ENCODE results near the gene LARP4B.

DNA sequence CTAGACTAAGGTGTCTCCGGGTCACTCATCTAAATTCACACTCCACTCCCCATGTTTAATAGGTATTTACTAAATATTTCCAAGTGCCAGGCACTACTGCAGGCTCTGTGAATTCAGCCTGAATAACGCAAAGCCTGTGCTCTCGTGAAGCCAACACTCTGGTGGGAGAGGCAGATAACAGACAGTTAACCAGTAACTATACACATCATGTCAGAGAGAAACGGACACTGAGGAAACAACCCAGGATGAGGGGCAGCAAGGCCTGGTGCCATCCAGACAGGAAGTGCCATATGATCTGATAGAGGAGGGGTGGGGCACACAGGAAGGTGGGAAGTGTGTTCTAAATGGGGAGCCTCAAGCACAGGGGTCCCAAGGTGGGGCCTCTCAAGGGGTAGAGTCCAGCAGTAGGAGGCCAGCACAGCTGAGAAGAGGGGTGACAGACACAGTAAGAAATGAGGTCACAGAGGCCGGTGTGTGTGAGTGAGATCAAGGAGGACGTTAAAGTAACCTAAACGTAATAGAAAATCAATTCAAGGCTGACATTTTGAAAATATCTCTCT, 85.3 kb downstream of the LARP4B start:
- TF ChIP-seq EZH2 (optimal IDR thresholded peaks at IDR 0.05; ENCODE audit: low read depth, low read length) (no peak), CTCF (IDR thresholded peaks at IDR 0.05; ENCODE audit: low read length) (no peak), EZH2phosphoT487 (IDR thresholded peaks at IDR 0.05; ENCODE audit: low read length) (no peak)

Measured in MM.1S (cell line).